Activated T-helper 2 cell treated with anti-CD3 and anti-CD28 coated beads, Interferon-gamma antibody, Interleukin-2, Interleukin-4, amounts not matched to agents 10 μg/mL and 5 μg/mL and 100 μg/mL, durations not matched to agents 14 hours and 24 hours and 36 hours (primary cell): Measurements from ENCODE around the gene GLIPR1. TPM values are rescaled to one million over a fixed set of nuclear protein-coding genes. Genes with fewer than 3 reads are reported as not detected.
"Not testable (repeated sequence)": the region's sequence is repeated elsewhere in the genome, so short reads cannot be mapped to it uniquely, and the experiment has no call there.

Source experiments
- DNase-seq: peaks from one replicate; pipeline ENCODE4 v3.0.0; 2021; ENCODE audit warnings: low spot score
- H3K27ac Mint-ChIP-seq: one replicate; pipeline ENCODE4 v1.8.0; 2021; ENCODE audit warnings: mixed read lengths
- H3K27me3 Mint-ChIP-seq: one replicate; pipeline ENCODE4 v1.8.0; 2021; ENCODE audit warnings: low read depth, mixed read lengths
- H3K36me3 Mint-ChIP-seq: one replicate; pipeline ENCODE4 v1.8.0; 2021; ENCODE audit warnings: low read depth, mixed read lengths
- H3K4me1 Mint-ChIP-seq: one replicate; pipeline ENCODE4 v1.8.0; 2021; ENCODE audit warnings: low read depth, mixed read lengths
- H3K4me3 Mint-ChIP-seq: one replicate; pipeline ENCODE4 v1.8.0; 2021; ENCODE audit warnings: low read depth, mild to moderate bottlenecking, moderate library complexity, mixed read lengths
- H3K9me3 Mint-ChIP-seq: one replicate; pipeline ENCODE4 v1.8.0; 2021; ENCODE audit warnings: mixed read lengths
- intact Hi-C: fragments of 100-400 bp; cut with micrococcal nuclease; formaldehyde crosslinking; loops from one replicate; pipeline ENCODE4 v1.15.1; 2023
- total RNA-seq: library from RNA; stranded (reverse); gene quantifications from 2 replicates; pipeline ENCODE4 v1.2.3, GENCODE V29; 2022

The GLIPR1 gene
- total RNA-seq, 1 donor from 2014 or later = 7.6 TPM

DNA sequence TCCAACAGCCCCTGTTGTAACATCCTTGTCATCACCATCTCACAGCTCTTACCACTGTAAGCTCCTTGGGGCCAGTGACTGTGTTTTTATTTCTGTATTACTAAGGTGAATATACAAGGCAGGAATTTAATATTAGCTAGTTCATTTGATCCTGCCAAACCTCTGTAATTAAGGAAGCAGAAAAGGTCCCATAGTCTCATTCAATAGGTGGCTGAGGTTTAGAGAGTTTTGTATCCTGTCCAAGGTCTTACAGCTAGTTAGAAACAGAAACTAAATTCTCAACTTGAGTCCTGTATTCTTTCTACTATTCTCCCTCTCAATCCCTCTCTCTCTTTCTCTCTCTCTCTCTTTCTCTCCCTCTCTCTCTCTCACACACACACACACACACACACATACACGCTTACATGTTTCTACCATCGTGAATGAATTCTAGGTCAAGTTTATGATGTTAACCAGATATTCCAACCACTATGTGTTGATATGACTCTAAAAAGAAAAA lies 543 bp upstream of the GLIPR1 start:
- DNase-seq = no peak
- peaks cover 70% of the 10 kb centered on the region for H3K4me1 Mint-ChIP-seq
- peaks cover 1% of the 10 kb centered on the region for H3K27me3 Mint-ChIP-seq
- H3K36me3 Mint-ChIP-seq = peaks cover 11% of the 10 kb centered on the region
- intact Hi-C loops = loop anchor here (1.0 to 10.0 kb wide), 13 partner anchors 9 to 1079 kb away; partner anchors contain the start of genes BBS10, GLIPR1L1, GLIPR1L2 and KRR1
- H3K9me3 Mint-ChIP-seq = no peaks in the 10 kb centered on the region
- peak overlapping the region; percentile 87 for H3K4me3 Mint-ChIP-seq
- peak overlapping the region; percentile 92 for H3K27ac Mint-ChIP-seq

GRCh38 chr12:75481013-75481705 lies 604 bp downstream of the GLIPR1 start:
- Mint-ChIP-seq H3K27me3 (peaks cover 1% of the 10 kb centered on the region), H3K4me1 (peaks cover 71% of the 10 kb centered on the region), H3K27ac (peak overlapping the region; percentile 92), H3K9me3 (no peaks in the 10 kb centered on the region), H3K36me3 (peaks cover 13% of the 10 kb centered on the region), H3K4me3 (peak overlapping the region; percentile 87)
- no peak for DNase-seq
- intact Hi-C loops = loop anchor here (2.0 to 10.0 kb wide), 6 partner anchors 464 to 1078 kb away; partner anchors contain the start of gene OSBPL8

GRCh38 chr12:75481774-75482173 lies 1.2 kb downstream of the GLIPR1 start:
- peaks cover 1% of the 10 kb centered on the region for H3K27me3 Mint-ChIP-seq
- intact Hi-C loops = loop anchor here (2.0 to 10.0 kb wide), 6 partner anchors 463 to 1077 kb away; partner anchors contain the start of gene OSBPL8
- peaks cover 70% of the 10 kb centered on the region for H3K4me1 Mint-ChIP-seq
- no peaks in the 10 kb centered on the region for H3K9me3 Mint-ChIP-seq
- peaks cover 13% of the 10 kb centered on the region for H3K36me3 Mint-ChIP-seq
- DNase-seq = no peak
- H3K4me3 Mint-ChIP-seq = peak overlapping the region; percentile 87
- peak overlapping the region; percentile 92 for H3K27ac Mint-ChIP-seq

DNA sequence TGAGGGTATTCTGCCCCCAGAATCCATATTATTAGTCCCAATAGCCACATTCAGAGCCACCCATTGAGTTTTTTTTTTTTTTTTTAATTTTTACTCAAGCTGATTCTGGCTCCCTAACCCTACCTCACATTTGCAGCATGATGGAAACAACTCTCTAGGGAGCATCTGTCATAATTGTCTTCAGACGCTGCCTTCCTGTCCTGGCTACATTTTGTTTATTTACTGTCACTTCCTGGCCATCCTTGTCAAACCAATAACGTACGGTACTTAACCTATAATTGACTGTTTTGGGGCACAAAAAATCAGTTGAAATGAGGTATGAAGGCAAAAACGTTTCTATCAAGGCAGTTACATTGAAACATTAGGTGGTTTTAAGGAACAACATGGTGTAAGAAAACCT lies 2.1 kb downstream of the GLIPR1 start:
- DNase-seq = no peak
- intact Hi-C loops = loop anchor here (5.0 to 10.0 kb wide), 2 partner anchors 790 to 972 kb away; no protein-coding TSS in a partner anchor
- Mint-ChIP-seq H3K27ac (no peak overlapping the region), H3K4me3 (no peak overlapping the region), H3K36me3 (peaks cover 13% of the 10 kb centered on the region), H3K27me3 (no peaks in the 10 kb centered on the region), H3K4me1 (peaks cover 64% of the 10 kb centered on the region), H3K9me3 (no peaks in the 10 kb centered on the region)

GRCh38 chr12:75483431-75483830 lies 2.9 kb downstream of the GLIPR1 start:
- H3K9me3 Mint-ChIP-seq = no peaks in the 10 kb centered on the region
- H3K27ac Mint-ChIP-seq = no peak overlapping the region
- H3K4me3 Mint-ChIP-seq = no peak overlapping the region
- peaks cover 57% of the 10 kb centered on the region for H3K4me1 Mint-ChIP-seq
- no peak for DNase-seq
- no peaks in the 10 kb centered on the region for H3K27me3 Mint-ChIP-seq
- intact Hi-C loops = loop anchor here (5.0 to 10.0 kb wide), 2 partner anchors 789 to 971 kb away; no protein-coding TSS in a partner anchor
- H3K36me3 Mint-ChIP-seq = peaks cover 13% of the 10 kb centered on the region

DNA sequence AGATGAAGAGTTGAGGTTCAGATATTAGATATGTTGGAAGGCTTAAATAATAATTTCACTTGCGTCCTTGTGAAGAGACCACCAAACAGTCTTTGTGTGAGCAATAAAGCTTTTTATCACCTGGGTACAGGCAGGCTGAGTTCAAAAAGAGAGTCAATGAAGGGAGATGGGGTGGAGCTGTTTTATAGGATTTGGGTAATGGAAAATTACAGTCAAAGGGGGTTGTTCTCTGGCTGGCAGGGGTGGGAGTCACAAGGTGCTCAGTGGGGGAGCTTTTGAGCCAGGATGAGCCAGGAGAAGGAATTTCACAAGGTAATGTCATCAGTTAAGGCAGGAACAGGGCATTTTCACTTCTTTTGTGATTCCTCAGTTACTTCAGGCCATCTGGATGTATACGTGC lies 3.9 kb downstream of the GLIPR1 start:
- peaks cover 16% of the 10 kb centered on the region for H3K36me3 Mint-ChIP-seq
- not testable (repeated sequence) for H3K27me3 Mint-ChIP-seq, H3K4me3 Mint-ChIP-seq, DNase-seq, H3K9me3 Mint-ChIP-seq, H3K27ac Mint-ChIP-seq
- H3K4me1 Mint-ChIP-seq = peaks cover 55% of the 10 kb centered on the region
- intact Hi-C loops = loop anchor here (5.0 to 10.0 kb wide), 2 partner anchors 788 to 970 kb away; no protein-coding TSS in a partner anchor

DNA sequence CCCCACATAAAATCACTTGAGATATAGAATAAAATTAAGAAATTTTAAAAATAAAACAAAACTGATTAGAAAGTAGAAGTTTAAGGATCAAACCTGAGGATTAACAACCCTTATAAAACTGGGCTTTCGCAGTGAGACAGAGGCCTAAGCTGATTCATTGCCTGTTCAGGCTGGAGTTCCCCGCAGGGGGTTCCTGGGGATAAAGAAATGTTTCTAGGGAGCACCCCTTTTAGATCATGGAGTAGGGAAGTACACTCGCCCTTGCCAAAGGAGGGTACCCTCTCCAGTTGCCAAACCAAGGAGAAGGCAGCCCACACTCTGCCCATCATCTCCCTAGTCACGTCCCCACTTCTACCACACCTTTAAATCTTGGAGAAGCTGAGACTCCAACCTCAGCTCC lies 6.8 kb downstream of the GLIPR1 start:
- Mint-ChIP-seq H3K9me3 (no peaks in the 10 kb centered on the region), H3K36me3 (peaks cover 20% of the 10 kb centered on the region), H3K4me3 (no peak overlapping the region), H3K27ac (no peak overlapping the region), H3K27me3 (no peaks in the 10 kb centered on the region), H3K4me1 (peaks cover 37% of the 10 kb centered on the region)
- no peak for DNase-seq
- intact Hi-C loops = loop anchor here (10.0 kb wide), 1 partner anchor 967 kb away; no protein-coding TSS in a partner anchor

- H3K4me1 Mint-ChIP-seq = peaks cover 29% of the 10 kb centered on the region
- no peak for DNase-seq
Measured at GRCh38 chr12:75488553-75488952, 8.0 kb downstream of the GLIPR1 start.

GRCh38 chr12:75489187-75489586 lies 8.6 kb downstream of the GLIPR1 start:
- H3K27me3 Mint-ChIP-seq = no peaks in the 10 kb centered on the region
- intact Hi-C loops = loop anchor here (1.0 to 10.0 kb wide), 3 partner anchors 9 to 966 kb away; partner anchors contain the start of genes GLIPR1 and KRR1
- H3K27ac Mint-ChIP-seq = peak overlapping the region; percentile 51
- peaks cover 28% of the 10 kb centered on the region for H3K4me1 Mint-ChIP-seq
- DNase-seq = no peak
- H3K36me3 Mint-ChIP-seq = peaks cover 27% of the 10 kb centered on the region
- H3K9me3 Mint-ChIP-seq = no peaks in the 10 kb centered on the region
- peak overlapping the region; percentile 4 for H3K4me3 Mint-ChIP-seq

More at GRCh38 chr12:75488553-75488952, 8.0 kb downstream of the GLIPR1 start:
- Mint-ChIP-seq H3K9me3 (no peaks in the 10 kb centered on the region), H3K36me3 (peaks cover 22% of the 10 kb centered on the region), H3K27ac (no peak overlapping the region), H3K27me3 (no peaks in the 10 kb centered on the region), H3K4me3 (no peak overlapping the region)
- intact Hi-C loops = loop anchor here (2.0 to 10.0 kb wide), 2 partner anchors 22 to 966 kb away; partner anchors contain the start of gene KRR1

DNA sequence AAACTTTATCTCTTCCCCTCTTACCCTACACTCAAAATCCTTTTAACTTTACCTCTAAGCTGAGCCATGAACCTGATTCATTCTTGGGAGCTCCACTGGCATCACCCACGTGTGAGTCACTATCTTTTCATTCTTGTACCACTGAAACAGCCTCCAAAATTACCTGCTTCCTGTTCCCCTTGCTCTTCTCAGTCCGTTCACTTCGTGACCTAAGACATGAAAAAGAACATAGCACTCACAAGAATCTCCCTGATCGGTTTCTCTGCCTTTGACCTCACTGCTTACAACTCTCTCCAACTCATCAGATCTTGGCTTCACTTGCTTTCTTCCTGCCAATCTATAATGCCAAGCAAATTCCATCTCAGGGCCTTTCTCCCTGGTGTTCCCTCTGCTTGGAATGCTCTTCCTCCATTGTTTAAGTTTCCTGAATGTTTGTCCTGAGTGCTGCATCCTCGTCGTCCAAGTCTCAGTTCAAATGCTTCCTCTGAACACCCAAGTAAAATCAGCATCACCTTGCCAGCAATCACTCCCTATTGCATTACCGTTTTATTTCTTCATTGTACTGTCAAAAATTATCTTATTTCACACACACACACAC lies 9.2 kb downstream of the GLIPR1 start:
- Mint-ChIP-seq H3K27me3 (no peaks in the 10 kb centered on the region), H3K4me3 (peak overlapping the region; percentile 4), H3K27ac (peak overlapping the region; percentile 51), H3K9me3 (no peaks in the 10 kb centered on the region), H3K36me3 (peaks cover 28% of the 10 kb centered on the region), H3K4me1 (peaks cover 23% of the 10 kb centered on the region)
- DNase-seq = no peak
- intact Hi-C loops = loop anchor here (1.0 to 10.0 kb wide), 3 partner anchors 9 to 965 kb away; partner anchors contain the start of genes GLIPR1 and KRR1

DNA sequence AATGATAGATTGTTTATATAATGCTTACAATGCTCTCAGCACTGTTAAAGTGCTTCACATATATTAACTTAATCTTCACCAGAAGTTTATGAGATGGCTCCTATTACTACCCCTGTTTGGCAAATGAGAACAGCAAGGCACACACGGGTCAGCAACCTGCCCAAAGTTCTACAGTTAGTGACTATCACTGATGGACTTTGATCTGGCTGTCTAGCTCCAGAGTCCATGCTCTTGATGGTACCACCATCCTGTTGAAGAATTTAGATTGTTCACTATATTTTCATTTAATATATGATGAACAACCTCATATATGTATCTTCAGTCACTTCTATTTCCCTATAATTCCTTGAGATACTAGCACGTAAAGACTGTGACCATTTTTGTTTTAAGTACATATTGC lies 10.6 kb downstream of the GLIPR1 start:
- Mint-ChIP-seq H3K4me3 (no peak overlapping the region), H3K27ac (no peak overlapping the region), H3K36me3 (peaks cover 34% of the 10 kb centered on the region), H3K4me1 (peaks cover 18% of the 10 kb centered on the region), H3K9me3 (no peaks in the 10 kb centered on the region), H3K27me3 (no peaks in the 10 kb centered on the region)
- no peak for DNase-seq
- intact Hi-C loops = no loop called here

DNA sequence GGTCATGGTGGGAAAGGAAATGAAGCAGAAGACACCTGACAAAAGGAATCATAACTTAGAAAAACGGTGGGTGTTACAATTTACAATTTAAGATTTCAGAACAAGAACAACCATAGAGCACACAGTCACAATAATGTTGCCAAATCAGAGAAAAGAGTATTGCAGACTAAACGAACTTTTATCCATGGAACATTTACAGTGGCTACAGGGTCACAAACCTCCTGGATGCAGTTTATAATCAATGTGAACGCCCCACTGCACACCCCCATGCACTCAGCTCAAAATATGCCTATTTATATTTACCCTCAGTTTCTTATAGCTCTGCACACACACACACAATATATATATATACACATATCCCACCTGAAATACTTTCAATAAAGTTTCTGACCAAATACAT lies 22.9 kb downstream of the GLIPR1 start:
- intact Hi-C loops = no loop called here
- DNase-seq = no peak
- no peak overlapping the region for H3K4me3 Mint-ChIP-seq
- no peaks in the 10 kb centered on the region for H3K27me3 Mint-ChIP-seq
- H3K4me1 Mint-ChIP-seq = peaks cover 12% of the 10 kb centered on the region
- H3K36me3 Mint-ChIP-seq = peaks cover 59% of the 10 kb centered on the region
- H3K9me3 Mint-ChIP-seq = no peaks in the 10 kb centered on the region
- H3K27ac Mint-ChIP-seq = no peak overlapping the region
